AG10803 (cell line): ENCODE data around the gene PRKAG3.
A peak's percentile ranks its signal among the peaks of the same experiment; 100 is the strongest.

Experiments used
- DNase-seq: peaks from one replicate; pipeline ENCODE4 v3.0.0; 2010; ENCODE audit warnings: low read depth
- H3K4me3 ChIP-seq: 2 replicates; pipeline ENCODE4 v1.5.1; 2011; ENCODE audit warnings: mild to moderate bottlenecking, low read length, control low read depth
- TF ChIP-seq, protein P1 (sequence below): conservative IDR thresholded peaks from 2 replicates; pipeline ENCODE4 v1.5.1; 2011; ENCODE audit warnings: mild to moderate bottlenecking, low read length, control low read depth, inconsistent platforms

PRKAG3 gene

DNA sequence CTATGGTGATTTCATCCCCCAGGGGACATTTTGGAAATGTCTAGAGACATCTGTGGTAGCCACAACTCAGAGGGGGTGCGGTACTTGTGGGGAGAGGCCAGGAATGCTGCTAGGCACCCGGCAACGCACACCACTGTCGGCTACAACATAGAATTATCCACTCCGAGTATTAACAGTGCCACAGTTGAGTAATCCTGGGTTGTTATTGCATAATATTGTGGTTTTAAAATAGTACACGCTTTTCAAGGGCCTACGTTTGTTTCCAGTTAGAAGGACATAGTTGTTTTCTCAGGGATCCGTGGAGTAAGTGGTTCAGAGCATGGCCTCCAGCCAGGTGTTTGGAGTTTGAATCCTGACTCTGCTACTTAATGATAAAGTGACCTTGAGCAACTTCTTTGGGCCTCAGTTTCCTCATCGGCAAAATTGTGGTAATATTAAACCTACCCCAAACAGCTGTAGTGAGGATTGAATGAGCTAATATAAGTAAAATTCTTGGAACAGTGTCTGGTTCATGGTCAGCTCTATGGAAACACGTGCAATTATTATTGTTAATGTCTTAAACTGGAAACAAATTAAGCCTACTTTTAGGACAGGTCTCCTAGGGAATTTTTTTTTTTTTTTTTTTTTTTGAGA lies 25.1 kb downstream of the PRKAG3 start:
- no peak overlapping the region for H3K4me3 ChIP-seq
- peak; percentile 100 for DNase-seq
- TF ChIP-seq, protein P1, sequence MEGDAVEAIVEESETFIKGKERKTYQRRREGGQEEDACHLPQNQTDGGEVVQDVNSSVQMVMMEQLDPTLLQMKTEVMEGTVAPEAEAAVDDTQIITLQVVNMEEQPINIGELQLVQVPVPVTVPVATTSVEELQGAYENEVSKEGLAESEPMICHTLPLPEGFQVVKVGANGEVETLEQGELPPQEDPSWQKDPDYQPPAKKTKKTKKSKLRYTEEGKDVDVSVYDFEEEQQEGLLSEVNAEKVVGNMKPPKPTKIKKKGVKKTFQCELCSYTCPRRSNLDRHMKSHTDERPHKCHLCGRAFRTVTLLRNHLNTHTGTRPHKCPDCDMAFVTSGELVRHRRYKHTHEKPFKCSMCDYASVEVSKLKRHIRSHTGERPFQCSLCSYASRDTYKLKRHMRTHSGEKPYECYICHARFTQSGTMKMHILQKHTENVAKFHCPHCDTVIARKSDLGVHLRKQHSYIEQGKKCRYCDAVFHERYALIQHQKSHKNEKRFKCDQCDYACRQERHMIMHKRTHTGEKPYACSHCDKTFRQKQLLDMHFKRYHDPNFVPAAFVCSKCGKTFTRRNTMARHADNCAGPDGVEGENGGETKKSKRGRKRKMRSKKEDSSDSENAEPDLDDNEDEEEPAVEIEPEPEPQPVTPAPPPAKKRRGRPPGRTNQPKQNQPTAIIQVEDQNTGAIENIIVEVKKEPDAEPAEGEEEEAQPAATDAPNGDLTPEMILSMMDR: no peak

DNA sequence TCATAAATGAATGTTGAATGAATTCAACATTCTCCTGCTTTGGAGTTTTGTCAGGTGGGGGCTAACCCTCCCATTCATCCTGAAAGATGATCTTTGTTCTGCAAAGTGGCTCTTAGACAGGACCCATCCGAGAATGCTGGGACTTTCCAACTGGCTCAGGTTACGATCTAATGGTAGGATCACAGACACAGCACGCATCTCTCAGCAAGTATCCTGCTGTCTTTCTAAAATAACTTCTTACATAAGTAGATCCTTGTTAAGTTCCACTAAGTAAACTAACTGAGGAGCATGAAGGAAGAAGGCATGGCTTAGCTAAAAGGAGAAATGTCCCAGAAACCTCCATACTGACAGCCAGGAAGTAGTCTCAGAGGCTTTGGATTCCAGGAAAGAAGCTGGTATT lies 26.0 kb downstream of the PRKAG3 start:
- H3K4me3 ChIP-seq: no peak overlapping the region
- TF ChIP-seq, protein P1: no peak
- peak; percentile 40 for DNase-seq

DNA sequence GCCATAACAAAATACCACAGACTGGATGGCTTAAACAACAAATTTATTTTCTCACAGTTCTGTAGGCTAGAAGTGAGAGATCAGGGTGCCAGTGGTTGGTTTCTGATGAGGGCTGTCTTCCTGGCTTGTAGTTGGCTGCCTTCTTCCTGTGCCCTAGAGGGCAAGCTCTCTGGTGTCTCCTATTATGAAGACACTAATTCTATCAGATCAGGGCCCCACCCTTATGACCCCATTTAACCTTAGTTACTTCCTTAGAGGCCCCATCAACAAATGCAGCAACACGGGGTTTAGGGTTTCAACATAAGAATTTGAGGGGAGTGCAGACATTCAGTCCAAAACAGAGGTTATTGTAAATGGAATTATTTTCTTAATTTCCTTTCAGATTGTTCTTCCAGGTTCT lies 26.8 kb downstream of the PRKAG3 start:
- DNase-seq: no peak
- no peak overlapping the region for H3K4me3 ChIP-seq
- TF ChIP-seq, protein P1: no peak

DNA sequence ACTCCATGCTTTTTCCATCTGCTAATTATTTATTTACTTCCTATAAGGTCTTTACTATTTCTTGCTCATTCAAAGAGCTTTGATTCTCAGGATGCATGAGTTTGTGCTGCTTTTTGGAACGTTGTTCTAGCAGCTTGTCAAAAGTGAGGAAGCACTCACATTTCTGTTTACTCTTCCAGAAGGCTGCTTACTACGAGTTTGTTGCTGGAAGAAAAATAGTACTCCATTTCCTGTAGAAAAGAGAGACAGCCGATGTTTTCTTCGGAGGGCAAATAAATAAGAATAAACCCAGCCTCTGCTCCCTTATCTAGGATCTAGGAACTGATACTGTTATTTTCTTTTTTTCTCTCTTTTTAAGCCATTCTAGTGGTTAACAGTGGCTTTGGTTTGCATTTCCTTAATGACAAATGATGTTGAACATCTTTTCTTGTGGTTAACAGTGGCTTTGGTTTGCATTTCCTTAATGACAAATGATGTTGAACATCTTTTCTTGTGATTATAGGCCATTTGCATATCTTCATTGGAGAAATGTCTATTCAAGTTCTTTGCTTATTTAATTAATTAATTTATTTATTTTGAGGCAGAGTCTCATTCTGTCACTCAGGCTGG lies 29.1 kb downstream of the PRKAG3 start:
- no peak for DNase-seq
- TF ChIP-seq, protein P1: no peak
- H3K4me3 ChIP-seq: no peak overlapping the region

DNA sequence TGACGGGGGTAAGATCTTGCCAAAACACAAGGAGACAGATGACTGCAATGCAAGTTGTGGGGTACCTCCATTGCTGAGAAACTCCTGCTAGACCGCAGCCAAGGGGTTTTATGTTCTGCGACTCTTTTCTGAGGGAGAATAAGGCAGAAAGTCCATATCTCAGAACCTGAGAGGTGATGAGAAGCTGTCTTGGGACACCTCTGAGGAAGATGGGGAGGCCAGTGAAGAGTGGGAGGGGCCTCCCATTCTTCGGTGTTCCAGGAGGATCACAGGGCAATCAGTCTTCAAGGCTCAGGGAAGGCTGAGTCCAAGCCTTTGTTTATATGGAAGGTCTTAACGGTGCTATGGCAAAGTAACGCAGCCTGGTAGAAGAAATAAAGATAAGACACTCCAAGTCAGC lies 31.6 kb downstream of the PRKAG3 start:
- H3K4me3 ChIP-seq: no peak overlapping the region
- TF ChIP-seq, protein P1: no peak
- DNase-seq: no peak

DNA sequence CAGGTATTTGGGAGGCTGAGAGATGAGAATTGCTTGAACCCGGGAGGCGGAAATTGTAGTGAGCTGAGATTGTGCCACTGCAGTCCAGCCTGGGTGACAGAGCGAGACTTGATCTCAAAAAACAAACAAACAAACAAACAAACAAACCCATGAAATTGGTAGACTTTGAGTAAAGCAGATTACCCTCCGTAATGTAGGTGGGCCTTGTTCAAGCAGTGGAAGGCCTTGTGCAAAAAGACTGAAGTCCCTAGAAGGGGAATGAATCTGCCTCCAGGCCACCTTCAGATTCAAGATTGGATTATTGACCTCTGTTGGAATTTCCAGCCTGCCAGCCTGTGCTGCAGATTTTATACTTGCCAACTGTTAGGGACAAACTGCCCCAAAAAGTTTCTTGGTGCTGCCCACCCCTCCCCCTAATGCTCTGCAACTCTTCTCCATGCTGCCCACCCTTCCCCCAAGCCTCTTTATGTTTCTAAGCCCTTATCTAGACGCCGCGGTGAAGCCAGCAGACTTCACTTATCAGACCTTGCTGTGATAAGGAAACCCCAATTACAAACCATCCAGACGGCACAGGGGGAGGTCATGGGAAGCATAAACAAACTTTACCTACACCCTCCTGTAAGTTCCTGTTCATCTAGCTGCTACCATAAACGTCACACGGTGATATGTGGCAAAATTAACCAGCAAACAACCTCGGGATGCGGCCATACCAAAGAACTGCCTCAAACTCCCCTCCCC lies 32.7 kb downstream of the PRKAG3 start:
- DNase-seq: no peak
- TF ChIP-seq, protein P1: no peak
- no peak overlapping the region for H3K4me3 ChIP-seq

DNA sequence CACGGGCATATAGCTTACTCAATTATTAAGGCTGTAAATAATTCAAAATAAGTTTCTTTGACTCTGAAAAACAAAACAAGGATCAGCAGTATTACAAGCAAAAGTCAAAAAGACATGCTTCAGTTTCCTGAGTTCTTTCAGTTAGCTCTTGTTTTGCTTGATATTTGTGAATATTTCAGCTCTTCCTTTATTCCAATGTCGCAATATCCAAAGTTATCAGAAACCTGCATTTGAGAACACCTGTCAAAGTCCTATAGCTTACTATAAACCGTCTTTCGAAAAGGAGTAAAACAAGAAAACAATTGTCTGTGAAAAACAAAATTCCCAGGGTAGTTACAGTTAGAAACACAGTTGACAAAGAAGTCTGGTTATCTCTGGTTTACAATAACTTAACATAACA lies 34.9 kb downstream of the PRKAG3 start:
- no peak overlapping the region for H3K4me3 ChIP-seq
- TF ChIP-seq, protein P1: no peak
- DNase-seq: no peak
